Trophoblast cell (in vitro differentiated cells and primary cell): ENCODE measurements around the gene GSE1.

Source experiments
- DNase-seq, 2 donors: peaks; one replicate each; pipeline ENCODE4 v3.0.0-alpha.2; 2016
- H2AFZ ChIP-seq: 2 replicates; pipeline ENCODE4 v1.6.1; 2013; ENCODE audit warnings: low read length, moderate library complexity, mild to moderate bottlenecking; ENCODE audit not compliant: insufficient read depth, poor library complexity
- H2AK5ac ChIP-seq: 2 replicates; pipeline ENCODE4 v1.6.1; 2013; ENCODE audit warnings: mild to moderate bottlenecking, low read length
- H2BK120ac ChIP-seq: 2 replicates; pipeline ENCODE4 v1.6.1; 2013; ENCODE audit warnings: low read length, mild to moderate bottlenecking, moderate library complexity; ENCODE audit not compliant: insufficient read depth, poor library complexity
- H2BK12ac ChIP-seq: 2 replicates; pipeline ENCODE4 v1.6.1; 2013; ENCODE audit warnings: mild to moderate bottlenecking, low read length, moderate library complexity
- H2BK5ac ChIP-seq: 2 replicates; pipeline ENCODE4 v1.6.1; 2013; ENCODE audit warnings: low read length, low read depth, moderate library complexity, mild to moderate bottlenecking; ENCODE audit not compliant: poor library complexity
- H3K14ac ChIP-seq: 2 replicates; pipeline ENCODE4 v1.6.1; 2013; ENCODE audit warnings: mild to moderate bottlenecking, low read length
- H3K18ac ChIP-seq: 2 replicates; pipeline ENCODE4 v1.6.1; 2013; ENCODE audit warnings: mild to moderate bottlenecking, low read length
- H3K23ac ChIP-seq: 2 replicates; pipeline ENCODE4 v1.6.1; 2013; ENCODE audit warnings: low read length
- H3K27ac ChIP-seq: 2 replicates; pipeline ENCODE4 v1.5.1; 2013; ENCODE audit warnings: low read depth, mild to moderate bottlenecking, inconsistent platforms, low read length, moderate library complexity
- H3K27me3 ChIP-seq: 2 replicates; pipeline ENCODE4 v1.6.1; 2013; ENCODE audit warnings: inconsistent platforms, mild to moderate bottlenecking, low read length, moderate library complexity; ENCODE audit not compliant: insufficient read depth
- H3K36me3 ChIP-seq, 2 experiments: 1 replicate in 1 of 2; 2 replicates in 1 of 2; pipeline ENCODE4 v1.6.1; 2013; ENCODE audit warnings: low read length in 2 of 2, mild to moderate bottlenecking in 2 of 2, moderate library complexity in 1 of 2; ENCODE audit not compliant: insufficient read depth in 2 of 2, control insufficient read depth in 1 of 2
- H3K4ac ChIP-seq: 2 replicates; pipeline ENCODE4 v1.6.1; 2013; ENCODE audit warnings: low read depth, mild to moderate bottlenecking, low read length, moderate library complexity
- H3K4me1 ChIP-seq, 2 experiments: 1 replicate in 1 of 2; 2 replicates in 1 of 2; pipeline ENCODE4 v1.6.1; 2013; ENCODE audit warnings: low read length in 2 of 2, mild to moderate bottlenecking in 2 of 2, moderate library complexity in 1 of 2; ENCODE audit not compliant: insufficient read depth in 2 of 2, control insufficient read depth in 1 of 2
- H3K4me2 ChIP-seq: 2 replicates; pipeline ENCODE4 v1.6.1; 2013; ENCODE audit warnings: inconsistent platforms, mild to moderate bottlenecking, low read length, moderate library complexity
- H3K4me3 ChIP-seq: 2 replicates; pipeline ENCODE4 v1.5.1; 2013; ENCODE audit warnings: mild to moderate bottlenecking, low read depth, low read length, inconsistent platforms
- H3K79me1 ChIP-seq: one replicate; pipeline ENCODE4 v1.6.1; 2013; ENCODE audit warnings: low read length
- H3K79me2 ChIP-seq: 2 replicates; pipeline ENCODE4 v1.6.1; 2013; ENCODE audit warnings: low read length, mild to moderate bottlenecking; ENCODE audit not compliant: control insufficient read depth, insufficient read depth, poor library complexity
- H3K9ac ChIP-seq: 2 replicates; pipeline ENCODE4 v1.6.1; 2013; ENCODE audit warnings: mild to moderate bottlenecking, low read length
- H3K9me3 ChIP-seq: 2 replicates; pipeline ENCODE4 v1.6.1; 2013; ENCODE audit warnings: low read depth, mild to moderate bottlenecking, control low read depth, inconsistent platforms, low read length; ENCODE audit not compliant: insufficient read depth
- H4K12ac ChIP-seq: 2 replicates; pipeline ENCODE4 v1.6.1; 2013; ENCODE audit warnings: low read depth, mild to moderate bottlenecking, low read length, moderate library complexity
- H4K8ac ChIP-seq: 2 replicates; pipeline ENCODE4 v1.6.1; 2013; ENCODE audit warnings: low read depth, mild to moderate bottlenecking, low read length, moderate library complexity
- H4K91ac ChIP-seq: one replicate; pipeline ENCODE4 v1.6.1; 2013; ENCODE audit warnings: low read depth, mild to moderate bottlenecking, low read length, moderate library complexity
- WGBS: extraction: QIAGEN DNeasy Blood & Tissue Kit; methylation state at CpG from one replicate; pipeline ENCODE4 v1.1.7; 2013; ENCODE audit warnings: missing lambda C conversion rate; ENCODE audit not compliant: insufficient read length, insufficient coverage; ENCODE audit errors: extremely low coverage; 5-methylcytosine and 5-hydroxymethylcytosine counted together

The GSE1 gene

GRCh38 chr16:85611194-85611443, 2.0 kb upstream of the GSE1 start:
- WGBS, result no CpG with 5 or more reads among the region's 21 CpGs
- Histone ChIP-seq H3K4ac (peak overlapping the region; percentile 46), H3K36me3 (no peaks in the 10 kb centered on the region), H3K18ac (peak overlapping the region; percentile 89), H3K27ac (peak overlapping the region; percentile 76), H3K4me2 (peak overlapping the region; percentile 87), H3K23ac (no peak overlapping the region), H4K8ac (no peak overlapping the region), H2AFZ (peak overlapping the region; percentile 38), H3K9ac (no peak overlapping the region), H3K4me3 (peak overlapping the region; percentile 57), H4K91ac (peak overlapping the region; percentile 80), H2BK5ac (no peak overlapping the region), H3K14ac (peak overlapping the region; percentile 47), H2BK12ac (peak overlapping the region; percentile 42), H2BK120ac (peak overlapping the region; percentile 87), H3K27me3 (no peaks in the 10 kb centered on the region), H2AK5ac (no peak overlapping the region), H3K79me2 (peaks cover 7% of the 10 kb centered on the region), H3K9me3 (no peaks in the 10 kb centered on the region), H3K79me1 (peaks cover 35% of the 10 kb centered on the region), H4K12ac (no peak overlapping the region), H3K4me1 (peaks cover 50 to 54% of the 10 kb centered on the region in 2 experiments)
- no peak for DNase-seq

GRCh38 chr16:85611444-85612190, 1.5 kb upstream of the GSE1 start:
- peaks cover 50 to 55% of the 10 kb centered on the region in 2 experiments for H3K4me1 ChIP-seq
- peak overlapping the region; percentile 58 for H3K4me3 ChIP-seq
- peak overlapping the region; percentile 63 for H4K8ac ChIP-seq
- H3K23ac ChIP-seq, result no peak overlapping the region
- H3K36me3 ChIP-seq, result peaks cover 0 to 2% of the 10 kb centered on the region in 2 experiments
- peak overlapping the region; percentile 82 for H4K91ac ChIP-seq
- peak overlapping the region; percentile 73 for H2BK5ac ChIP-seq
- H3K4ac ChIP-seq, result peak overlapping the region; percentile 56
- H2AFZ ChIP-seq, result peak overlapping the region; percentile 38
- H4K12ac ChIP-seq, result peak overlapping the region; percentile 57
- H2BK120ac ChIP-seq, result peak overlapping the region; percentile 87
- peaks cover 9% of the 10 kb centered on the region for H3K79me2 ChIP-seq
- WGBS, result no CpG with 5 or more reads among the region's 84 CpGs
- H3K27me3 ChIP-seq, result no peaks in the 10 kb centered on the region
- peak overlapping the region; percentile 63 for H3K14ac ChIP-seq
- no peaks in the 10 kb centered on the region for H3K9me3 ChIP-seq
- peak overlapping the region; percentile 42 for H2BK12ac ChIP-seq
- H2AK5ac ChIP-seq, result peak overlapping the region; percentile 16
- H3K4me2 ChIP-seq, result peak overlapping the region; percentile 87
- H3K18ac ChIP-seq, result peak overlapping the region; percentile 89
- peaks cover 40% of the 10 kb centered on the region for H3K79me1 ChIP-seq
- DNase-seq, result peak; percentile 62 to 80
- no peak overlapping the region for H3K9ac ChIP-seq
- H3K27ac ChIP-seq, result peak overlapping the region; percentile 76

- Histone ChIP-seq H2BK120ac (no peak overlapping the region), H2BK12ac (no peak overlapping the region), H3K4ac (peak overlapping the region; percentile 54), H3K4me1 (peaks cover 53 to 57% of the 10 kb centered on the region in 2 experiments), H3K9me3 (no peaks in the 10 kb centered on the region), H2AK5ac (no peak overlapping the region), H3K9ac (no peak overlapping the region), H2BK5ac (peak overlapping the region; percentile 35), H3K14ac (no peak overlapping the region), H3K27ac (peak overlapping the region; percentile 65), H4K12ac (no peak overlapping the region), H3K36me3 (peaks cover 0 to 8% of the 10 kb centered on the region in 2 experiments), H3K79me1 (peaks cover 45% of the 10 kb centered on the region), H3K23ac (no peak overlapping the region), H3K4me3 (peak overlapping the region; percentile 65), H3K4me2 (peak overlapping the region; percentile 87), H4K91ac (peak overlapping the region; percentile 8), H3K27me3 (no peaks in the 10 kb centered on the region), H3K18ac (peak overlapping the region; percentile 24), H4K8ac (peak overlapping the region; percentile 18), H2AFZ (no peak overlapping the region), H3K79me2 (peaks cover 16% of the 10 kb centered on the region)
- DNase-seq, result peak; percentile 75 to 79
- WGBS, result no CpG with 5 or more reads among the region's 38 CpGs
Observed at GRCh38 chr16:85612191-85612800, 826 bp upstream of the GSE1 start.

GRCh38 chr16:85613604-85614337, 649 bp downstream of the GSE1 start:
- DNase-seq, result peak; percentile 67 to 71
- Histone ChIP-seq H2BK12ac (no peak overlapping the region), H3K36me3 (peaks cover 2 to 8% of the 10 kb centered on the region in 2 experiments), H3K14ac (no peak overlapping the region), H3K4me1 (peaks cover 48 to 50% of the 10 kb centered on the region in 2 experiments), H4K8ac (no peak overlapping the region), H3K27ac (peak overlapping the region; percentile 87), H3K18ac (peak overlapping the region; percentile 74), H3K79me1 (peaks cover 45% of the 10 kb centered on the region), H2BK120ac (no peak overlapping the region), H3K79me2 (peaks cover 18% of the 10 kb centered on the region), H3K4ac (peak overlapping the region; percentile 48), H3K23ac (no peak overlapping the region), H4K91ac (peak overlapping the region; percentile 76), H4K12ac (no peak overlapping the region), H3K9ac (no peak overlapping the region), H3K4me3 (peak overlapping the region; percentile 77), H2AK5ac (no peak overlapping the region), H3K27me3 (no peaks in the 10 kb centered on the region), H2BK5ac (peak overlapping the region; percentile 54), H3K9me3 (no peaks in the 10 kb centered on the region), H2AFZ (no peak overlapping the region), H3K4me2 (peak overlapping the region; percentile 85)
- no CpG with 5 or more reads among the region's 67 CpGs for WGBS
